ENCODE data around the gene HSH2D.

GRCh38 chr19:16166417-16166816, 22.9 kb downstream of the HSH2D start:
- no peak for TF ChIP-seq CTCF (conservative IDR thresholded peaks at IDR 0.05; ENCODE audit: low read length)
- no peak for TF ChIP-seq EZH2phosphoT487 (IDR thresholded peaks at IDR 0.05; ENCODE audit: borderline replicate concordance, low read depth, low read length)

Data from OCI-LY7 (cell line).